Vagina (tissue), 2 donors: ENCODE data around the gene OR2B2. TPM values are rescaled to one million over a fixed set of nuclear protein-coding genes. Genes with fewer than 3 reads are reported as not detected.

ENCODE experiments used
- DNase-seq, 2 donors: peaks; one replicate each; pipeline ENCODE4 v3.0.0-alpha.2; 2017; ENCODE audit errors: extremely low spot score in 2 of 2
- H3K27ac ChIP-seq: fragments of 200-600 bp; sonication (generic); one replicate; pipeline ENCODE4 v1.5.1; 2019
- H3K27me3 ChIP-seq: fragments of 200-600 bp; sonication (generic); one replicate; pipeline ENCODE4 v1.5.1; 2019
- H3K36me3 ChIP-seq, 2 donors: fragments of 200-600 bp; sonication (generic); one replicate each; pipeline ENCODE4 v1.5.1; 2017 to 2019
- H3K4me1 ChIP-seq: fragments of 200-600 bp; sonication (generic); one replicate; pipeline ENCODE4 v1.5.1; 2019
- H3K4me3 ChIP-seq, 2 donors: fragments of 200-600 bp; sonication (generic); 1 replicate in 1 of 2; 2 replicates in 1 of 2; pipeline ENCODE4 v1.5.1; 2016 to 2019
- H3K9me3 ChIP-seq: fragments of 200-600 bp; sonication (generic); one replicate; pipeline ENCODE4 v1.5.1; 2019
- CTCF ChIP-seq, 3 experiments: fragments of 450-650 bp in 2 of 3; fragments of 200-600 bp in 1 of 3; sonication (generic) in 1 of 3; IDR thresholded peaks; one replicate each; pipeline ENCODE4 v1.5.1; 2017 to 2019; ENCODE audit warnings: antibody characterized with exemption in 3 of 3, mild to moderate bottlenecking in 2 of 3, moderate library complexity in 2 of 3
- POLR2A ChIP-seq, 2 donors: fragments of 450-650 bp; IDR thresholded peaks; one replicate each; pipeline ENCODE4 v1.6.1; 2017; ENCODE audit warnings: antibody characterized with exemption in 2 of 2, mild to moderate bottlenecking in 2 of 2, moderate library complexity in 2 of 2
- POLR2AphosphoS5 ChIP-seq, 2 donors: sonication (generic); formaldehyde crosslinking; IDR thresholded peaks; one replicate each; pipeline ENCODE4 v1.9.0; 2017; ENCODE audit warnings: antibody characterized with exemption in 2 of 2, mild to moderate bottlenecking in 2 of 2, low read depth in 1 of 2; ENCODE audit not compliant: insufficient read depth in 1 of 2
- intact Hi-C: fragments of 100-400 bp; cut with DNase I; formaldehyde crosslinking; loops from one replicate; pipeline ENCODE4 v1.15.1; 2023
- total RNA-seq: library from RNA; depleted of rRNA; stranded (reverse); fragments of >200 nt; gene quantifications from one replicate; pipeline ENCODE4 v1.2.3, GENCODE V29; 2016

Gene OR2B2
- total RNA-seq, 1 donor from 2014 or later = not detected

- H3K4me3 ChIP-seq = no peak overlapping the region
- no peak overlapping the region for H3K27ac ChIP-seq
- no peaks in the 10 kb centered on the region for H3K36me3 ChIP-seq
- TF ChIP-seq POLR2AphosphoS5 (IDR thresholded peaks at IDR 0.05; ENCODE audit: insufficient read depth in 1 of 2, low read depth in 1 of 2) (no peak), CTCF (IDR thresholded peaks at IDR 0.05) (no peak), POLR2A (IDR thresholded peaks at IDR 0.05) (no peak)
- peaks cover 33% of the 10 kb centered on the region for H3K4me1 ChIP-seq
- H3K9me3 ChIP-seq = no peaks in the 10 kb centered on the region
- DNase-seq = no peak
- intact Hi-C loops = no loop called here
- H3K27me3 ChIP-seq = no peaks in the 10 kb centered on the region
Observed at GRCh38 chr6:27888566-27888965, 23.6 kb downstream of the OR2B2 start.

GRCh38 chr6:27886073-27886472, 26.1 kb downstream of the OR2B2 start:
- no peaks in the 10 kb centered on the region for H3K27me3 ChIP-seq
- H3K4me3 ChIP-seq = no peak overlapping the region
- H3K4me1 ChIP-seq = peaks cover 13% of the 10 kb centered on the region
- H3K36me3 ChIP-seq = no peaks in the 10 kb centered on the region
- no peak overlapping the region for H3K27ac ChIP-seq
- no peak for DNase-seq
- no peak for TF ChIP-seq CTCF (IDR thresholded peaks at IDR 0.05)
- no peak for TF ChIP-seq POLR2A (IDR thresholded peaks at IDR 0.05)
- H3K9me3 ChIP-seq = no peaks in the 10 kb centered on the region
- intact Hi-C loops = no loop called here

- no peak for TF ChIP-seq POLR2AphosphoS5 (IDR thresholded peaks at IDR 0.05; ENCODE audit: insufficient read depth in 1 of 2, low read depth in 1 of 2)
- no peaks in the 10 kb centered on the region for H3K4me1 ChIP-seq
- H3K36me3 ChIP-seq = no peaks in the 10 kb centered on the region
- H3K9me3 ChIP-seq = no peaks in the 10 kb centered on the region
- H3K4me3 ChIP-seq = no peak overlapping the region
- intact Hi-C loops = no loop called here
- DNase-seq = no peak
- no peaks in the 10 kb centered on the region for H3K27me3 ChIP-seq
- H3K27ac ChIP-seq = no peak overlapping the region
Observed at GRCh38 chr6:27883136-27883535, 29.1 kb downstream of the OR2B2 start.

- DNase-seq = no peak
- intact Hi-C loops = no loop called here
- Histone ChIP-seq H3K27me3 (no peaks in the 10 kb centered on the region), H3K27ac (no peak overlapping the region), H3K4me3 (no peak overlapping the region), H3K9me3 (no peaks in the 10 kb centered on the region), H3K4me1 (no peaks in the 10 kb centered on the region), H3K36me3 (no peaks in the 10 kb centered on the region)
- TF ChIP-seq POLR2AphosphoS5 (IDR thresholded peaks at IDR 0.05; ENCODE audit: insufficient read depth in 1 of 2, low read depth in 1 of 2) (no peak), CTCF (IDR thresholded peaks at IDR 0.05) (no peak), POLR2A (IDR thresholded peaks at IDR 0.05) (no peak)
Observed at GRCh38 chr6:27882624-27883023, 29.6 kb downstream of the OR2B2 start.

- intact Hi-C loops = no loop called here
- no peak for DNase-seq
- no peak overlapping the region for H3K27ac ChIP-seq
- H3K36me3 ChIP-seq = no peaks in the 10 kb centered on the region
- no peaks in the 10 kb centered on the region for H3K27me3 ChIP-seq
- H3K4me3 ChIP-seq = no peak overlapping the region
- no peaks in the 10 kb centered on the region for H3K4me1 ChIP-seq
- TF ChIP-seq POLR2AphosphoS5 (IDR thresholded peaks at IDR 0.05; ENCODE audit: insufficient read depth in 1 of 2, low read depth in 1 of 2) = no peak
- no peak for TF ChIP-seq CTCF (IDR thresholded peaks at IDR 0.05)
- no peak for TF ChIP-seq POLR2A (IDR thresholded peaks at IDR 0.05)
- H3K9me3 ChIP-seq = no peaks in the 10 kb centered on the region
Observed at GRCh38 chr6:27879837-27880236, 32.4 kb downstream of the OR2B2 start.

- Histone ChIP-seq H3K27me3 (no peaks in the 10 kb centered on the region), H3K4me3 (peak overlapping the region; percentile 56), H3K27ac (peak overlapping the region; percentile 50), H3K36me3 (no peaks in the 10 kb centered on the region), H3K4me1 (peaks cover 20% of the 10 kb centered on the region), H3K9me3 (no peaks in the 10 kb centered on the region)
- TF ChIP-seq POLR2A (IDR thresholded peaks at IDR 0.05) = no peak
- no peak for TF ChIP-seq POLR2AphosphoS5 (IDR thresholded peaks at IDR 0.05; ENCODE audit: insufficient read depth in 1 of 2, low read depth in 1 of 2)
- no peak for TF ChIP-seq CTCF (IDR thresholded peaks at IDR 0.05)
- DNase-seq = no peak
- intact Hi-C loops = no loop called here
Observed at GRCh38 chr6:27874016-27874415, 38.2 kb downstream of the OR2B2 start.
